ENCODE measurements around the gene RNPEPL1. TPM values are rescaled to one million over a fixed set of nuclear protein-coding genes. Genes with fewer than 3 reads are reported as not detected.

RNPEPL1 gene
- total RNA-seq, 1 experiment from 2014 or later: 101 TPM

DNA sequence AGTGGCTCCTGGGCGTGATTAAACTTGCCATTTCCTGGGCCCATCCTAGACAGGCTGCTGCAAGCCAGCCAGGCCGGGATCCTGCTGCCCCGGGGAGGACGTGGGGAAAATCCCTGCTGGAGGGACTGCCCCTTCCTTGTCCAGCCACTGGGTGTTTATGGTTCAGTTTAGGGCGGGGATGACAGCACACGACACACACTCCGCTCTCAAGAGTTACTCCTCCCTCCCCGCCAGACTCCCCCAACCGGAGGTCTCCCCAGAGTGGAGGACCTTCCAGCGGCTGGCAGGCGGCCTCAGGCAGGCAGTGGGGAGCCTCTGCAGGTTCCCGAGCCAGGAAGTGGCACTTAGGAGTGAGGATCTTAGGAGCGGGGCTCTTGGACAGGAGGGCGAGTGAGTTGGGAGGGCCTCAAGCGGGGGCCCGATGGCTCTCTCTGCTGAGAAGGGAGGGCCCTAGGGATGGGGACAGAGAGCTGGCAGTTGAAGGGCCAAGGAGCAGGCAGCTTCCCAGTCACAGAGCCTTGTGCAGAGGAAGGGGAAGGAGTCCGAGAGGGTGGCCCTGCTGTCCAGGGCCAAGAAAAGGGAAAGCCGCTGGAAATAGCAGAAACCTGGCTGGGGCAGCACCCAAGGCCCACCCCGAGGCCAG lies 51.3 kb downstream of the RNPEPL1 start:
- Histone ChIP-seq H3F3A (ENCODE audit: insufficient read depth, low read depth) (no peaks in the 10 kb centered on the region), H3K27ac (no peak overlapping the region), H3K4me3 (no peak overlapping the region), H2AFZ (no peak overlapping the region), H3K4me2 (no peak overlapping the region), H3K79me2 (ENCODE audit: low read depth) (no peaks in the 10 kb centered on the region), H4K20me1 (ENCODE audit: insufficient read depth) (no peaks in the 10 kb centered on the region), H3K4me1 (replicated peaks; ENCODE audit: insufficient read depth) (no peaks in the 10 kb centered on the region), H3K9me2 (ENCODE audit: insufficient read depth) (no peaks in the 10 kb centered on the region), H3K27me3 (ENCODE audit: insufficient read depth, low read depth) (peaks cover 30% of the 10 kb centered on the region), H3K9me3 (ENCODE audit: insufficient read depth, low read depth) (peaks cover 16% of the 10 kb centered on the region; the same call in 1 of the 2 replicates), H3K36me3 (ENCODE audit: low read depth) (no peaks in the 10 kb centered on the region)
- ChIA-PET POLR2A (ENCODE audit: unreplicated experiment) (no interaction called here), CTCF (no interaction called here)
- intact Hi-C loops (cut with micrococcal nuclease; ENCODE audit: unreplicated experiment): no loop called here
- TF ChIP-seq EZH2 (IDR thresholded peaks at IDR 0.05; ENCODE audit: low read depth): no peak
- no TSS peak for BruUV-seq (replicated peaks)
- no peak for DNase-seq

DNA sequence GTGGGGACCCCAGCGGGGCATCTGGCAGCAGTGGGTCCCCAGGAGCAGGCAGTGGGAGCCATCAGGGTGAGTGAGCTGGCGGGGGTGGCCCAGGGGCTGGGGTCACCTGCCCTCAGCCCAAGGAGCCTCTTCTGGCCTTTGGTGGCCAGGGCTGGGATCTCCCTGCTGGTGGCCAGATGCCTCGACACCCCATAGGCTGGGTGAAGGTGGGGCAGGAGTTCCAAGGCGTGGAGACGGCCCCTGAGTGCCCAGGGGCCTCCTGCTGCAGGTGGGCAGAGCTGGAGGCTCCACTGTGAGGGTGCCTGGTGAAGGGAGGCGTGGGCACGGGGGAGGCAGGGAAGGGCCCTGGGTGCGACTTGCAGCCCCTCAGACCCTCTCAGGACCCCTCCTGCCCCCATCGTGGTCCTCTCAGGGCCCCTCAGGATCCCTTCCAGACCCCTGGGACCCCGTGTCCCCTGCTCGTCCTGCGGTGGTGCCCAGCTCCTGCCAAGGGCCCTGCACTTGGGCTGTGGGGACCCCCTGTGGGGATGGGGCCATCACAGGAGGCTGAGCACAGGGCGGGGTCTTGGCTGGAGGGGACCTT lies 52.0 kb downstream of the RNPEPL1 start:
- intact Hi-C loops (cut with micrococcal nuclease; ENCODE audit: unreplicated experiment): no loop called here
- peaks cover 16% of the 10 kb centered on the region; the same call in 1 of the 2 replicates for H3K9me3 ChIP-seq (ENCODE audit: insufficient read depth, low read depth)
- ChIA-PET POLR2A (ENCODE audit: unreplicated experiment) (no interaction called here), CTCF (no interaction called here)
- H3K4me3 ChIP-seq: no peak overlapping the region
- no peak overlapping the region for H3K27ac ChIP-seq
- no peaks in the 10 kb centered on the region for H3K4me1 ChIP-seq (replicated peaks; ENCODE audit: insufficient read depth)
- DNase-seq: no peak
- peaks cover 30% of the 10 kb centered on the region for H3K27me3 ChIP-seq (ENCODE audit: insufficient read depth, low read depth)
- no peaks in the 10 kb centered on the region for H3K79me2 ChIP-seq (ENCODE audit: low read depth)
- H3K9me2 ChIP-seq (ENCODE audit: insufficient read depth): no peaks in the 10 kb centered on the region
- H3K4me2 ChIP-seq: no peak overlapping the region
- no peaks in the 10 kb centered on the region for H3K36me3 ChIP-seq (ENCODE audit: low read depth)
- no peaks in the 10 kb centered on the region for H4K20me1 ChIP-seq (ENCODE audit: insufficient read depth)
- BruUV-seq (replicated peaks): no TSS peak
- H2AFZ ChIP-seq: no peak overlapping the region
- TF ChIP-seq, protein P1, sequence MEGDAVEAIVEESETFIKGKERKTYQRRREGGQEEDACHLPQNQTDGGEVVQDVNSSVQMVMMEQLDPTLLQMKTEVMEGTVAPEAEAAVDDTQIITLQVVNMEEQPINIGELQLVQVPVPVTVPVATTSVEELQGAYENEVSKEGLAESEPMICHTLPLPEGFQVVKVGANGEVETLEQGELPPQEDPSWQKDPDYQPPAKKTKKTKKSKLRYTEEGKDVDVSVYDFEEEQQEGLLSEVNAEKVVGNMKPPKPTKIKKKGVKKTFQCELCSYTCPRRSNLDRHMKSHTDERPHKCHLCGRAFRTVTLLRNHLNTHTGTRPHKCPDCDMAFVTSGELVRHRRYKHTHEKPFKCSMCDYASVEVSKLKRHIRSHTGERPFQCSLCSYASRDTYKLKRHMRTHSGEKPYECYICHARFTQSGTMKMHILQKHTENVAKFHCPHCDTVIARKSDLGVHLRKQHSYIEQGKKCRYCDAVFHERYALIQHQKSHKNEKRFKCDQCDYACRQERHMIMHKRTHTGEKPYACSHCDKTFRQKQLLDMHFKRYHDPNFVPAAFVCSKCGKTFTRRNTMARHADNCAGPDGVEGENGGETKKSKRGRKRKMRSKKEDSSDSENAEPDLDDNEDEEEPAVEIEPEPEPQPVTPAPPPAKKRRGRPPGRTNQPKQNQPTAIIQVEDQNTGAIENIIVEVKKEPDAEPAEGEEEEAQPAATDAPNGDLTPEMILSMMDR (conservative IDR thresholded peaks at IDR 0.05): no peak
- no peak for TF ChIP-seq EZH2 (IDR thresholded peaks at IDR 0.05; ENCODE audit: low read depth)
- no peaks in the 10 kb centered on the region for H3F3A ChIP-seq (ENCODE audit: insufficient read depth, low read depth)

DNA sequence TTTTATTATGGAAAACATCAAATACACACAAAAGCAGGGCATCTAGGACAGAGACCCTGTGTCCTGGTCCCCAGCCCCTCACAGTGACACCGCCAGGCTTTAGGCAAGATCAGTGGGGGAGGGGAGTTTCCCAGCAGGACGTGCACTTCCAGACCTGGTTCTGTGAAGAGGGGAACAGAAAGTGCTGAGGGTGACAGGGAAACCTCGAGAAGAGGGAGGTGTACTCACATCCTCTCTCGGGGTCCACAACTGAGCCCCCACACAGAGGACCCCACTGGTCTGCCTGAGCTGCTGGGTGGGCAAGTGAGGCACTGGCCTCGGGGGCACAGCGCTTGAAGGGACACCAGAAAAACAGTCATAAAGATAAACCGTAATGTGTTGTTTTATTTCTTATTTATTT lies 52.6 kb downstream of the RNPEPL1 start:
- Histone ChIP-seq H3K4me2 (no peak overlapping the region), H3K27me3 (ENCODE audit: insufficient read depth, low read depth) (peaks cover 30% of the 10 kb centered on the region), H3K4me1 (replicated peaks; ENCODE audit: insufficient read depth) (no peaks in the 10 kb centered on the region), H3K36me3 (ENCODE audit: low read depth) (no peaks in the 10 kb centered on the region), H3K9me2 (ENCODE audit: insufficient read depth) (no peaks in the 10 kb centered on the region), H3K79me2 (ENCODE audit: low read depth) (no peaks in the 10 kb centered on the region), H3K9me3 (ENCODE audit: insufficient read depth, low read depth) (peaks cover 16% of the 10 kb centered on the region; the same call in 1 of the 2 replicates), H3K4me3 (no peak overlapping the region), H4K20me1 (ENCODE audit: insufficient read depth) (no peaks in the 10 kb centered on the region), H3F3A (ENCODE audit: insufficient read depth, low read depth) (no peaks in the 10 kb centered on the region), H2AFZ (no peak overlapping the region), H3K27ac (no peak overlapping the region)
- DNase-seq: no peak
- TF ChIP-seq, protein P1 (conservative IDR thresholded peaks at IDR 0.05): no peak
- TF ChIP-seq EZH2 (IDR thresholded peaks at IDR 0.05; ENCODE audit: low read depth): no peak
- intact Hi-C loops (cut with micrococcal nuclease; ENCODE audit: unreplicated experiment): no loop called here
- ChIA-PET CTCF (no interaction called here), POLR2A (ENCODE audit: unreplicated experiment) (interaction anchor here (0.5 kb wide), 1 partner anchor 9 kb away, joined by 4 read pairs; no protein-coding TSS in a partner anchor)
- BruUV-seq (replicated peaks): no TSS peak
